Neural cell (in vitro differentiated cells): ENCODE data around the gene PTGES. TPM values are rescaled to one million over a fixed set of nuclear protein-coding genes. Genes with fewer than 3 reads are reported as not detected.
"Not testable (repeated sequence)": the region's sequence is repeated elsewhere in the genome, so short reads cannot be mapped to it uniquely, and the experiment has no call there.

Experiments used
- H2AFZ ChIP-seq: fragments of 200-600, 300-800 bp; sonication (generic), shearing (Covaris generic); 2 replicates; pipeline ENCODE4 v1.6.0; 2014; ENCODE audit warnings: low read depth, mild to moderate bottlenecking, antibody characterized with exemption, low read length, moderate library complexity
- H3F3A ChIP-seq: fragments of 200-600 bp; shearing (Covaris generic); 2 replicates; pipeline ENCODE4 v1.6.1; 2016; ENCODE audit warnings: mild to moderate bottlenecking, moderate library complexity, mixed read lengths, antibody characterized with exemption, low read length; ENCODE audit not compliant: insufficient read depth, poor library complexity, severe bottlenecking
- H3K27ac ChIP-seq: fragments of 200-600, 300-800 bp; sonication (generic), shearing (Covaris generic); 2 replicates; pipeline ENCODE4 v1.5.1; 2014; ENCODE audit warnings: mild to moderate bottlenecking, low read length, moderate library complexity
- H3K27me3 ChIP-seq: fragments of 300-800, 200-600 bp; sonication (generic), shearing (Covaris generic); 2 replicates; pipeline ENCODE4 v1.6.0; 2014; ENCODE audit warnings: mild to moderate bottlenecking, low read depth, low read length, moderate library complexity; ENCODE audit not compliant: insufficient read depth
- H3K36me3 ChIP-seq: fragments of 300-800, 200-600 bp; sonication (generic), shearing (Covaris generic); 2 replicates; pipeline ENCODE4 v1.5.1; 2014; ENCODE audit warnings: mild to moderate bottlenecking, antibody characterized with exemption, low read length, moderate library complexity; ENCODE audit not compliant: insufficient read depth
- H3K4me2 ChIP-seq: fragments of 300-800, 200-600 bp; sonication (generic), shearing (Covaris generic); 2 replicates; pipeline ENCODE4 v1.6.0; 2014; ENCODE audit warnings: mild to moderate bottlenecking, low read length
- H3K4me3 ChIP-seq: fragments of 300-800, 200-600 bp; sonication (generic), shearing (Covaris generic); 2 replicates; pipeline ENCODE4 v1.5.1; 2014; ENCODE audit warnings: mild to moderate bottlenecking, low read length, moderate library complexity
- H3K79me2 ChIP-seq: fragments of 200-600 bp; shearing (Covaris generic); replicated peaks from 2 replicates; pipeline ENCODE4 v1.6.0; 2014; ENCODE audit warnings: mild to moderate bottlenecking, low read length, moderate library complexity; ENCODE audit not compliant: insufficient read depth
- H3K9ac ChIP-seq: fragments of 300-800, 200-600 bp; sonication (generic), shearing (Covaris generic); 2 replicates; pipeline ENCODE4 v1.6.1; 2016; ENCODE audit warnings: mild to moderate bottlenecking, low read length, mixed read lengths
- H3K9me2 ChIP-seq: fragments of 200-600 bp; shearing (Covaris generic); 2 replicates; pipeline ENCODE4 v1.6.1; 2016; ENCODE audit warnings: mild to moderate bottlenecking, low read length, mixed read lengths; ENCODE audit not compliant: insufficient read depth
- H3K9me3 ChIP-seq: fragments of 200-600, 300-800 bp; sonication (generic), shearing (Covaris generic); 2 replicates; pipeline ENCODE4 v1.6.1; 2016; ENCODE audit warnings: mild to moderate bottlenecking, mixed run types, low read length, moderate library complexity, mixed read lengths
- H4K20me1 ChIP-seq: fragments of 200-600 bp; shearing (Covaris generic); 2 replicates; pipeline ENCODE4 v1.6.1; 2016; ENCODE audit warnings: mild to moderate bottlenecking, mixed run types; ENCODE audit not compliant: insufficient read depth
- CTCF ChIP-seq: fragments of 450-650 bp; IDR thresholded peaks from 2 replicates; pipeline ENCODE4 v1.5.1; 2014; ENCODE audit warnings: antibody characterized with exemption, mild to moderate bottlenecking, moderate library complexity; ENCODE audit not compliant: poor library complexity, severe bottlenecking
- EP300 ChIP-seq: fragments of 450-650 bp; conservative IDR thresholded peaks from 2 replicates; pipeline ENCODE4 v1.6.1; 2014; ENCODE audit warnings: antibody characterized with exemption, mild to moderate bottlenecking, moderate library complexity; ENCODE audit not compliant: poor library complexity, severe bottlenecking
- EZH2 ChIP-seq: fragments of 200-600, 300-800 bp; shearing (Covaris generic), sonication (generic); IDR thresholded peaks from 2 replicates; pipeline ENCODE4 v1.6.1; 2014; ENCODE audit warnings: antibody characterized with exemption, low read length, borderline replicate concordance, mild to moderate bottlenecking; ENCODE audit not compliant: insufficient read depth, poor library complexity, severe bottlenecking
- MXI1 ChIP-seq: fragments of 450-650 bp; conservative IDR thresholded peaks from 2 replicates; pipeline ENCODE4 v1.6.1; 2014; ENCODE audit warnings: antibody characterized with exemption, mild to moderate bottlenecking; ENCODE audit not compliant: poor library complexity, severe bottlenecking
- POLR2AphosphoS5 ChIP-seq: IDR thresholded peaks from 2 replicates; pipeline ENCODE4 v1.6.1; 2012
- RAD21 ChIP-seq: fragments of 450-650 bp; conservative IDR thresholded peaks from 2 replicates; pipeline ENCODE4 v1.6.1; 2014; ENCODE audit warnings: antibody characterized with exemption, mild to moderate bottlenecking, moderate library complexity
- REST ChIP-seq: IDR thresholded peaks from 2 replicates; pipeline ENCODE4 v1.6.1; 2012; ENCODE audit warnings: borderline replicate concordance
- SMC3 ChIP-seq: fragments of 450-650 bp; conservative IDR thresholded peaks from 2 replicates; pipeline ENCODE4 v1.6.1; 2014; ENCODE audit warnings: antibody characterized with exemption, mild to moderate bottlenecking, moderate library complexity; ENCODE audit not compliant: poor library complexity
- TAF1 ChIP-seq: IDR thresholded peaks from 2 replicates; pipeline ENCODE4 v1.6.1; 2012; ENCODE audit warnings: low read depth
- polyA plus RNA-seq: library from polyadenylated mRNA; depleted of rRNA; stranded (reverse); fragments of >200 nt; gene quantifications from 2 replicates; pipeline ENCODE4 v1.2.3, GENCODE V29; 2014

Gene PTGES
- polyA plus RNA-seq, 1 donor from 2014 or later, result 0.63 TPM

- Histone ChIP-seq H4K20me1 (no peaks in the 10 kb centered on the region), H3K27ac (no peak overlapping the region), H3K9ac (no peak overlapping the region), H3K36me3 (no peaks in the 10 kb centered on the region), H3K9me3 (no peaks in the 10 kb centered on the region), H3K4me2 (no peak overlapping the region), H2AFZ (no peak overlapping the region), H3K27me3 (no peaks in the 10 kb centered on the region), H3K79me2 (no peaks in the 10 kb centered on the region), H3K9me2 (no peaks in the 10 kb centered on the region), H3K4me3 (no peak overlapping the region), H3F3A (no peaks in the 10 kb centered on the region)
- TF ChIP-seq EP300, result no peak
- TF ChIP-seq MXI1, result no peak
- no peak for TF ChIP-seq SMC3
- no peak for TF ChIP-seq CTCF
These were observed 24.3 kb upstream of the PTGES start for GRCh38 chr9:129776938-129777768.

- no peak overlapping the region for H3K27ac ChIP-seq
- no peak overlapping the region for H2AFZ ChIP-seq
- no peaks in the 10 kb centered on the region for H3K9me3 ChIP-seq
- no peak overlapping the region for H3K4me2 ChIP-seq
- no peaks in the 10 kb centered on the region for H3K27me3 ChIP-seq
- no peak for TF ChIP-seq MXI1
- H3K4me3 ChIP-seq, result no peak overlapping the region
- no peaks in the 10 kb centered on the region for H3F3A ChIP-seq
- no peaks in the 10 kb centered on the region for H3K79me2 ChIP-seq
- H3K9ac ChIP-seq, result no peak overlapping the region
- H3K36me3 ChIP-seq, result no peaks in the 10 kb centered on the region
- no peaks in the 10 kb centered on the region for H3K9me2 ChIP-seq
- no peaks in the 10 kb centered on the region for H4K20me1 ChIP-seq
These were observed 23.7 kb upstream of the PTGES start for GRCh38 chr9:129776566-129776937.

- not testable (repeated sequence) for H2AFZ ChIP-seq, H3F3A ChIP-seq, H3K4me3 ChIP-seq, H3K27ac ChIP-seq, H3K27me3 ChIP-seq, H3K79me2 ChIP-seq, H3K4me2 ChIP-seq, H3K9me2 ChIP-seq, H3K9ac ChIP-seq, H3K9me3 ChIP-seq, H3K36me3 ChIP-seq, H4K20me1 ChIP-seq
These were observed 23.3 kb upstream of the PTGES start for GRCh38 chr9:129776096-129776495.

- H2AFZ ChIP-seq, result no peak overlapping the region
- H3K27me3 ChIP-seq, result no peaks in the 10 kb centered on the region
- no peaks in the 10 kb centered on the region for H3K36me3 ChIP-seq
- H3K9ac ChIP-seq, result no peak overlapping the region
- H3K9me3 ChIP-seq, result no peaks in the 10 kb centered on the region
- H3K4me3 ChIP-seq, result no peak overlapping the region
- no peak overlapping the region for H3K4me2 ChIP-seq
- no peaks in the 10 kb centered on the region for H3K9me2 ChIP-seq
- H3F3A ChIP-seq, result no peaks in the 10 kb centered on the region
- TF ChIP-seq RAD21 (no peak), CTCF (no peak), REST (no peak), EP300 (no peak), POLR2AphosphoS5 (no peak), TAF1 (no peak), MXI1 (no peak), SMC3 (no peak), EZH2 (no peak)
- H4K20me1 ChIP-seq, result no peaks in the 10 kb centered on the region
- no peaks in the 10 kb centered on the region for H3K79me2 ChIP-seq
- H3K27ac ChIP-seq, result no peak overlapping the region
These were observed 22.6 kb upstream of the PTGES start for GRCh38 chr9:129775448-129775798.
